ENCODE measurements around the gene CFDP1.
"Not testable (repeated sequence)": the region's sequence is repeated elsewhere in the genome, so short reads cannot be mapped to it uniquely, and the experiment has no call there.

Gene CFDP1

DNA sequence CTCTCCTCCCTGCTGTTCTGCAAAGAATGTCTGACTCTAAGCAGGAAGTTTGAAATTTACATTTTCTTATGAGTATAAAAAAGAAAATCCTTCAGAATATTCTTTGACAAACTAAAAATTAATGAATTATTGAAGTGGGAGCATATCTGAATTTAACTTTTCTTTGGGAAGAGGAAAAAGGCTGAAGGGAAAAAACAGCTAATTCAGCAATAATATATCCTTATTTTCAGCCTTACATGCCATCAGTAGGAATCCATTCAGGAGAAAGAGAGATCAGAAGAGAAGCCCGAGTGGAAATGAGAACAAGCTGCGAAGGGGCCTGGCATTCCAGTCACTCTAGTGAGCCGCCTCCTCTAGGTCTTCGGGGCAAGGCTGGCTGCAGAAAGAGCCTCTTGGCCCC lies 140.1 kb downstream of the CFDP1 start:
- no peak for DNase-seq (ENCODE audit: low read depth)

DNA sequence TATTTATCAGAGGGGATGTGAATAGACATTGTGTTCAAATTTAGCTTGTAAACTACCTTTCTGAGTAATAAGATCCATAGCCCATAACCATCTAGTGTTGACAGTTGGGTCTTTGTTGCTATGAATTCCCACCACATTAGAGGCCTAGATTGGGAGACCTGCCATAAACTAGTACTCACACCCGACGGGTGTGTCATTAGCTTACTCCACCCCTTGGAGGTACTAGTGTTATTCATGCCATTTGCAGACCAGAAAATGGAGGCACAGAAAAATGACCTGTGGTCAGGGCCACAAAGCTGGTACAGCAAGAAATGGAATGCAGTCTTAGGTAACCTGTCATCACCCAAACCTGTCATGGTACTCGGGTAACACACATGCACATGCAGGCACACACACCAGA lies 140.6 kb downstream of the CFDP1 start:
- DNase-seq (ENCODE audit: low read depth), result no peak

DNA sequence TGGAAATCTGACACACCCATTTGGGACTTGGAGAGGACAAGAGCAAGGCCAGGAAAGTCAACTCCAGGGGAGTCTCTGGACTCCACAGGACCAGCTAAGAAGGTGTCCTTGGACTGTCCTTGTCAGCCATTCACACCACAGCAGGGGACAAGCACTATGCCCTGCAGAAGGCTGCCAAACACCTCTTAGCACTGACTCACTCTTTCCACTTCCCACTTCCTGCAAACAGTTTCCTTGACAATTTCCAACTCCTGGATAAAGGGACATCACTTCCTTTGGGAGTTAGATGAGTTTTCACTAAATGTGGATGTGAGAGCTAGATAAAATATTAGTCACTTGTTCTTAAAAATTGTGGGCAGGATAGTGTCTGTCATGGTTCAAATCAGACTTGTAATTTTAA lies 144.1 kb downstream of the CFDP1 start:
- no peak for DNase-seq (ENCODE audit: low read depth)

DNA sequence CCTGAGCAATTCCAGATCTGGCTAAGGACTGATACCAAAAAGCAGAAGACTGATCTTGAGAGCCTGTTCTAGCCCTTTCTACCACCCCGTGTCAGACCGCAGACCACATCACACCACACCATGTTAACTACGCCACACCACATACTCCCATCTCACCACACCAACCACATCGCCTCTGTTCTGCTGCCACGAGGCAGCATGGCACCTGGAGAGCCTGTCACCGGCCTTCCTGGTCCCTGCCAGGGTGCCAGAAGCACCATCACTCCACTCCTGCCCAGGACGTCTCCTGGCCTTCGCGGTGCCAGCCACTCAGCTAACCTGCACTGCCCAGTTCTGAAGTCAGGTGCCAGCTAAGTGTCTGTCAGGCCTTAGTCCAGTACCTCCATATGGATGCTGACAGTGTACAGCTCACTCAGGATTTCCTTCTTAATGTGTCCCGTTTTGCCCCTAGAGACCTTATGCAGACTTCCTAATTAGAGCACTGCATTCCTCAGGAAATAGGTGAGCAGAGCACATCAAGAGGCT lies 144.6 kb downstream of the CFDP1 start:
- peak; percentile 22 for DNase-seq (ENCODE audit: low read depth)

DNA sequence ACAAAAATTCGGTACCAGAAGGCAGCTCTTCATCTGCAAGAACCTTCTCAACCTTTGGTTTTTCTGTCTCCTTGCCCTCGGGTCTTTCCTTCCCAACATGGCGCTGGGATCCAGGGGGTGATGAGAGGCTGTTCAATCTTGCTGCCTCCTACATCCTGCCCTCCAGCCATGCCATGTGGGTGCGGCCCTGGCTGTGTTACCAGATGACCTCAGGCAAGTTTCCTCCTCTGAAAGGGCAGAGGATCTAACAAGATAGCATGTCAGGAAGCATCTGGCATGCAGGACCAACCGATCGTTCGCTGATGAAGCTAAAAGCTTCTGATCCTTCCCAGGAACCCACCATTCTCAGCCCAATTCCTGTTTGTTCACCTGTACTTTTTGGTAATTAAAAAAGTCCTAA lies 145.1 kb downstream of the CFDP1 start:
- no peak for DNase-seq (ENCODE audit: low read depth)

DNA sequence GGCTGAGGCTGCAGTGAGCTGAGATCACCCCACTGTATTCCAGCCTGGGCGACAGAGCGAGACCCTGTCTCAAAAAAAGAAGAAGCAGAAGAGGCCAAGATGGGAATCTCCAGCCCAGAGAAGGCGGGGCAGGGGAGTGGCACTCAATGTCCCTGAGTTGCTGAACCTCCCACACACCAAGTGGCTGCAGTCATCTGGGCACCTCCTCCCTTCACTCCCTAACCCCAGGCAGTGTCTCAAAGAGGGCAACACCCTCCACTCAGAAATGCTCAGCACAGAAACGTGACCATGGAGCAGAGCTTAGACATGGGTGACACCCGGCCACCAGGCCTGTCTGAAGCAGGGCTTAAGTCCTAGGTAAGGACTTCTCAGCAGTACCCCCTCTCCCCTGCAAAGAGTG lies 145.6 kb downstream of the CFDP1 start:
- no peak for DNase-seq (ENCODE audit: low read depth)

DNA sequence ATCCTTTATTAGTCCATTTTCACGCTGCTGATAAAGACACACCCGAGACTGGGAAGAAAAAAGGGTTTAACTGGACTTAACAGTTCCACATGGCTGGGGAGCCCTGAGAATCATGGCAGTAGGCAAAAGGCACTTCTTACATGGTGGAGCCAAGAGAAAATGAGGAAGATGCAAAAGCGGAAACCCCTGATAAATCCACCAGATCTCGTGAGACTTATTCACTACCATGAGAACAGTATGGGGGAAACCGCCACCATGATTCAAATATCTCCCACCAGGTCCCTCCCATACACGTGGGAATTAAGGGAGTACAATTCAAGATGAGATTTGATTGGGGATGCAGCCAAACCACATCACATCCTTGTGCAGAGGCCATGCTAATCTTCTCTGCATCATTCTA lies 146.9 kb downstream of the CFDP1 start:
- DNase-seq (ENCODE audit: low read depth), result no peak

DNA sequence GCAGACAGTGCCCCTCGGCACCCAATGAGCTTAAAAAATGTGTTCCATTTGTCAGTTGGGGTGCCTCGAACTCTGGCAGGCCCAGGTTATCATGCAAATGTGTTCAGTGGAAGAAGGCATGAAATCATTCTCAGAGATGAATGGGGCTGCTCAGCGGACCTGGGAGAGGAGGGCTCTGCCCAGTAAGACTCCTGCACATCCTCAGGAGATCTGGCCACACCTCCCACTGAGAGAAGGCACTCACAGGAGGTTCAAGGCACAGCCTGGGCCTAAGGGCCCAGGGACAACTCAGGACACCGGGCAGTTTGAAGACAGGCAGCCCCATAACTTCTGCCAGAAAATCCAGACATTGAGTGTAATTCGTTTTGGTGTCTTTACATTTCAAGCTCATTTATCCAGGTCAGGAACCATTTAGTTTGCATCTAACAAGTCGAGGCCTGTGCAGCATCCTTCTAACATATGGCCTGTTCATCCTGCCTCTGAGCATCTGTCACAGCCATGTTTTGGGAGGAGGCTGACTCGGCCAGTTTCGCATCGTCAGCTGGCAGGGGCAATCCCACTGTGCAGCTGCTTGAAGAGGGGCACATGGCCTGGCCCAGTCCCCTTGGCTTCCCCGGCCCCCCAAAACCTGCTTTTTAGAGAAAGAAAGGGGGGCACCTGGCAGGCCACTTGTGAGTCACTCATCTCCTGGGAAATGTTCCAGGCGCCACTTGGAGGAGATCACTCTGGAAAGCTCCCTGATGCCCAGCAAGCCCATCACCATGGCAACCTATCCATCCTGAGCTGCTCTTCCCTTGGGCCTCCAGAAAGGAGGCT lies 150.6 kb downstream of the CFDP1 start:
- no peak for DNase-seq (ENCODE audit: low read depth)

DNA sequence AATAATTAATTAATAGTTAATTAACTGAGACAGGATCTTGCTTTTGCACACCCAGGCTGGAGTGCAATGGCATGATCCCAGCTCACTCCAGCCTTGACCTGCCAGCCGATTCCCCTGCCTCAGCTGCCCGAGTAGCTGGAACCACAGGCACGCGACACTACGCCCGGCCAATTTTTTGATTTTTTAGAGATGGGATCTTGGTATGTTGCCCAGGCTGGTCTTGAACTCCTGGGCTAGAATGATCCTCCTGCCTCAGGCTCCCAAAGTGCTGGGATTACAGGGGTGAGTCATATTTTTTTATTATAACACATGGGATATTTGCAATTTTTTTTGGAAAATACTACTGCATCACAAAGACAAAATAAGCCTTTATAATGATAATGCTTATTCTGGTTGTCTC lies 151.5 kb downstream of the CFDP1 start:
- DNase-seq (ENCODE audit: low read depth), result no peak

DNA sequence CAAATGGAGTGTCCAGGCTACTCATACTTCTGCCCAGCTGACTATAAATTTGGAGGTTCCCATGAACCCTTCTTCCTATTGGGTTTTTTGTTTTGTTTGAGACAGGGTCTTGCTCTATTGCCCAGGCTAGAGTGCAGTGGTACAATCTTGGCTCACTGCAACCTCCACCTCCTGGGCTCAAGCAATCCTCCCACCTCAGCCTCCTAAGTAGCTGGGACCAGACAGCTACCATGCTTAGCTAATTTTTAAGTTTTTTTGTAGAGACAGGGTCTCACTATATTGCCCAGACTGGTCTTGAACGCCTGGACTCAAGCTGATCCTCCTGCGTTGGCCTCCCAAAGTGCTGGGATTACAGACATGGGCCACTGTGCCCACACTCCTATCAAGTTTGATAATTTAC lies 152.3 kb downstream of the CFDP1 start:
- DNase-seq (ENCODE audit: low read depth), result not testable (repeated sequence)

DNA sequence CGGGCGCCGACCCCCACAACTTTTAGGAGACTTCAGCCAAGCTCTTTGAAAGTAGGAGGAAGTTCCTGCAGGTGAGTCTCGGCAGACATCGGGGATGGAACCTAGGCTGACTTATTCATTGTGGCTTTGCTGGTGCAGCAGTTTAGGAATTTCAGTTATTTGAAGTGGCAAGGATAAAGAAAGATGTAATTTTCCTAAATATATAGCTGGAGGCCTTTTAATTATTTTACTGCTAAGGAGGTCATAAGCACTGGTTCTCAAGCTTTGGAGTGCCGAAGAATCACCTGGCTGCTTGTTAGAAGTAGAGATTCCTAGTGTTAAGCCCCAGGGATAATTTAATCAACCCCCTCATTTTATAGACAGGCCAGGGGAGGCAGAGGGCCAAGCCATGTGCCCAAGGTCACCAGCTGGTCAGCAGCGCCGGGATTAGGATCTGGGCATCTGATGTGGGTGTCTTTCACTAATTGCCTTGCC lies 152.9 kb downstream of the CFDP1 start:
- no peak for DNase-seq (ENCODE audit: low read depth)

DNA sequence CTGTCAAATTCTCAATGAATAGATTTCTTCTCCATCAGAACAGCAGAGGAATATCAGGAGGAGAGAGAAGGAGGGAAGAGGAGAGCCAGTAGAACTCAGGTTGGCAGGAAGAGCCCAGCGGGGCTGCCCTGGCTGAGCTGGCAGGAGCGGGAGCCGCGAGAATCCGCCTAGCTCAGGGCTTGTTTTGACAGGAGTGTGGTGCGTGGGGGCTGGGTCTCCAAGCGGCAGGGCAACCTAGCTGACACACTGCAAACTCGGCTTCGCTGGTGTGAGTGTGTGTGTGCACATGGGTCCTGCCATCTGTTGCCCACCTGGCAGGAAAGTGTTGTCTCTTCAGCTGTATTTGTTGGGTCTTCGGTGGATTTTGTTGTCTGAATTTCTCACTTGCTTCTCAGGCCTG lies 154.0 kb downstream of the CFDP1 start:
- DNase-seq (ENCODE audit: low read depth), result no peak

DNA sequence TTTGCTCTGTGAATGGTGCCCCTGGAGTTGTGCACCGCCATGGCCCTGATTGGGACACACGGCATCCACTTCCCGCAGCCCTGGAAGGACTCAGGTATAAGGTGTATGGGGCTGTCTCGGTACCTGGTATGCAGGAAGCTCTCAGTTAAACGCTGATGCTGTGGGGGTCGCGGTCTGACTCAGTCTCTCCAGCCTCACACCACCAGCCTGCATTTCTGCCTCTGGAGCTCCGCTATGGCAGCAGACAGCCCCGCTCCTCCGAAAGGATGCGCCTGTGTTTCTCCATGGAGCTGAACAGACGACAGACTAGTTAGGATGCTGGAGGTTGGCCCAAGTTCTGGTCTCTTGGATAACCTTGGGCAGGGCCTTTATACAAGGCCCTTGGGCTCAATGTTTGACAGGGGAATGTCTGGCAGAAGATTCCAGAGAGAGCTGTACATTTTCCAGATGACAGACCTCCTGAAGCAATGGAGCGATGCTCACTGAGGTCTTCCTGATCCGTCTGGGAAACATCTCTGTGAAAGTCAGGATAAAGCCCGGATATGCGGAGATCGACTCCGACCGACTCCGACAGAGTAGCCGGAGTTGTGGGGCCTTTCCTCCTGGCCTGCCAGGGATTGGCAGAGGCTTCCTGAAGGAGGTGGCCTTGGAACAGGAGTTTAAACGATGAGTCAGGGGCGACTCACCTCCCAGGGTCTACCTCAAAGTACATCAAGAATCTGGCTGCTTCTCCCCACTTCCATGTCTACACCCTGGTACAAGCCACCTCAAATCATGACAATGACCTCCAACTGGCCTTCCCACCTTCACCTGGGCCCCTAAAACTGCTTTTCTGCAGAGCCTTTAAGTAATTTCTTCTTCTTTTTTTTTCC lies 160.0 kb downstream of the CFDP1 start:
- no peak for DNase-seq (ENCODE audit: low read depth)

DNA sequence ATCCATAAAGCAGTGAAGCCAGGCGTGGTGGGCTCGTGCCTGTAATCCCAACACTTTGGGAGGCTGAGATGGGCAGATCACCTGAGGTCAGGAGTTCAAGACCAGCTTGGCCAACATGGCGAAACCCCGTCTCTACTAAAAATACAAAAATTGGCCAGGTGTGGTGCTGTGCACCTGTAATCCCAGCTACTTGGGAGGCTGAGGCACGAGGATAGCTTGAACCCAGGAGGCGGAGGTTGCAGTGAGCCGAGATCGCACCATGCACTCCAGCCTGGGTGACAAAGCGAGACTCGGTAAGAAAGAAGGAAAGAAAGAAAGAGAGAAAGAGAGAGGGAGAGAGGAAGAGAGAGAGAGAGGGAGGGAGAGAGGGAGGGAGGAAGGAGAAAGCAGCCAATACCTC lies 160.7 kb downstream of the CFDP1 start:
- DNase-seq (ENCODE audit: low read depth), result not testable (repeated sequence)

DNA sequence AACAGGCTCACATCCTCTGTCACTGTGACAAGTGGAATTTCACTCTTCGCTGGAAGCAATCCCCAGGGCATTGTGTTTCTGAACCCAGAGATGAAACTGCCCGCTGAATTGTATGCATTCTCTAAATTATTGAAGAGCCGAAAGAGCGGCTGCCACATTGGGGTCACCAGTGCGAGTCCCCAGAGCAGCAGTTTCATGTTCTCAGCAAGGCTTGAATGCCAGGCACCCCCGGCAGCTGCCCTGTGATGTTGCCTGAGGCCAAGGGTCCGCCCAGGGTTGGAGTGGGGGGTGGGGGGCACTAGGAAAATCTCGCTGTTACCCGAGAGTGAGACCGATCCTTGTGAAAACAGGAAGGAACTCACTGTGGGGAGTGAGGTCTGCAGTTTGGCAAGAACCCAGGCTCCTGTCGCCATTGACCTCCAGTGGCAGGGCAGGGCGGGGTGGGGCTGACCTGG lies 161.2 kb downstream of the CFDP1 start:
- no peak for DNase-seq (ENCODE audit: low read depth)

DNA sequence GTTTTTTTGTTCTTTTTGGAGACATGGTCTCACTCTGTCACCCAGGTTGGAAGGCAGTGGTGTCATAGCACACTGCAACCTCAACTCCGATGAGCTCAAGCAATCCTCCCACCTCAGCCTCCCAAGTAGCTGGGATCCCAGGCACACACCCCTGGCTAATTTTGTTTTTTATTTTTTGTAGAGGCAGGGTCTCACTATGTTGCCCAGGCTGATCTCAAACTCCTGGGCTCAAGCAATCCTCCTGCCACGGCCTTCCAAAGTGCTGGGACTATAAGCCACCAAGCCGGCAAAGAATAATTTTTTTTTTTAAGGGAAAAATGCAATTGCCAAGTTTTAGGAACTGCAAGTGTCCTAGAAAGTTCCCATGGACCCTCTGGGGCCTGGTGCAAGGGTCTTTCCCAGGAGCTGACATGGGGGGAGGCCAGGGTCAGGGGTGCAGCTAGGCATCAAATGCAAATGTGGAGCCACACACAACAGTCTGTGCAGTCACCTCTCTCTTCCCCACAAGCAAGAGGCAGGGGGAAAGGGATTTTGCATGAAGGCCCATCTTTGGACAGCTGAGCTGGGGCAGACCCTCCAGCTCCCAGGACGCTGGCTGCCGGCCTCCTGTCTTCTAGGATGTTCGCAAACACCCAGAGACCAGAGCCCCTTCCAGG lies 161.7 kb downstream of the CFDP1 start:
- DNase-seq (ENCODE audit: low read depth), result no peak

DNA sequence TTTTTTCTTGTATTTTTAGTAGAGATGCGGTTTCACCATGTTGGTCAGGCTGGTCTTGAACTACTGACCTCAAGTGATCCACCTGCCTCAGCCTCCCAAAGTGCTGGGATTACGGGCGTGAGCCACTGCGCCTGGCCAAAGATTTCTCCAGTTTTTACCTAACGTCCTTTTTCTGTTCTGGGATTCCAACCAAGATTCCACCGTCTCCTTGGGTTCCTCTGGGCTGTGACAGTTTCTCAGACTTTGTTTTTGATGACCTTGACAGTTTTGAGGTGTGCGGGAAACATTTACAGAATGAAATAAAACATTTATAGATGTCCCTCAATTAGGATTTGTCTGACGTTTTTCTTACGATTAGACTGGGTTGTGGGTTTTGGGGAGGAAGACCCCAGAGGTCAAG lies 163.9 kb downstream of the CFDP1 start:
- DNase-seq (ENCODE audit: low read depth), result not testable (repeated sequence)

DNA sequence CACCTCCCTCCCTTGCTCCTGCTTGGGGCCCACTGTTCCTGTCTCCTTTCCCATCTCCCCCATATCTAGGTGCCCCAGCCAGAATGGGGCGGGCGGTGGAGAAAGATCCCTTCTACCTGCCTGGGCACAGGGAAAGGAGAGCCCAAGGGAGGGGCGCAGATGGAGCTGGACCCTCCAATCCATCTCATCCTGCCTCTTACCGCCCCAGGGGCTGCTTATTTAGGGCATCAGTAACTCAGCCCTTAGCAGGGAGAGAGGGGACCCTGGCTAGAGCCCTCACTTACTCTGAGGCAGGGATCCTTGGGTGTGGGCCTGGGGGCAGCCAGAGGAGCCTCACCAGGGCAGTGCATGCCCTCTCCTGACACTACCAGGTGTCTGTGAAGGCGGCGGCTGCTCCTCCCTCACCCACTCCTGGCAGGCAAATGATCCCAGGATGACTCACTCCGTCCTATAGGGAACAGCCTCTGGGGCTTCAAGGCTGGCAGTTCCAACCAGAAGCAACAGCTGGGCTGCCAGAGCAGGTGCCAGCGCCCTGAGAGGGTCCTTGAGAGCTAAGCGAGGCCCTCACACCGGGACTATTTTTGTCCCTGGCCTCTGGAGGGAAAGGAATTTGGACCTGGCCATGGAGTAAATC lies 165.6 kb downstream of the CFDP1 start:
- no peak for DNase-seq (ENCODE audit: low read depth)

DNA sequence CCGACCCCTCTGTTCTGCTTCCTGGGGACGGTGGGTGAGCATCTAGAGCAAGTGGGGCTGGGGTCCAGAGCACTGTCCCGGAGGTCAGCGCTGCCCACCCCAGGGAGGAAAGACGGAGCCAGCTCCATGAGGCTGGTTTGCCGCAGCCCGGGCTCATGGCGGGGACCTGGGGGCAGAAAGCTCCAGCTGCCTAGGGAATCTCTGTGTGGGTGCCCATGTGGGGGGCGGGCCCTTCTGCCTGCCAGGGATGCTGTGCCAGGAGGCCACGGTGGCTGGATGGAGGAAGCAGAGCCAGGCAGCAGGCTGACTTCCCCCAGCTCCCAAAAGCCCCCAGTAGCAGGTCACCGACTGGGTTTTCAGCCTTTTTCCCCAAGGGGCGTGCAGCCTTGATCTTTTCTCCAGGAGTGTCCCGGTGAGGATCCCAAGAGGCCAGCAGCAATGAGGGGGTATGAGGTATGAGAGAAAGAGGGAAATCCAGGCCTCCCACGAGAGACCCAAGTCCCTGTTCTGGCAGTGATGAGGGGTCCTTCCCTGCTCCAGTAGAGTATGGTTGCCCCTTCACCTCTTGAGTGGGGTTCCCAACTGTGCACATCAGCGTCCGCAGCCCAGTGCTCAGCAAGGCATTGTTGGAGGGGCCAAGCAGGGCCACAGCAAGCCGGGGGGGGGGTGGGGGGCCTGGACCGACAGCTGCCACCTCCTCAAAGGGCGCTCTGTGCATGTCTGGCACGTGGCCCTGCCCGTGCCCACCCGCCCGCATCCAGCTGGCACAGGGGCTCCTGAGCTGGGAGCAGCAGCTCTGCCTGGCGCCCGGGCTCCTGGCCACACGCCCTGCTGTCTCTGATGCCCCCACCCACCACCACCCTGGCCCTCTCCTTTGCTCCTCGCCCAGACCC lies 166.3 kb downstream of the CFDP1 start:
- DNase-seq (ENCODE audit: low read depth), result no peak

DNA sequence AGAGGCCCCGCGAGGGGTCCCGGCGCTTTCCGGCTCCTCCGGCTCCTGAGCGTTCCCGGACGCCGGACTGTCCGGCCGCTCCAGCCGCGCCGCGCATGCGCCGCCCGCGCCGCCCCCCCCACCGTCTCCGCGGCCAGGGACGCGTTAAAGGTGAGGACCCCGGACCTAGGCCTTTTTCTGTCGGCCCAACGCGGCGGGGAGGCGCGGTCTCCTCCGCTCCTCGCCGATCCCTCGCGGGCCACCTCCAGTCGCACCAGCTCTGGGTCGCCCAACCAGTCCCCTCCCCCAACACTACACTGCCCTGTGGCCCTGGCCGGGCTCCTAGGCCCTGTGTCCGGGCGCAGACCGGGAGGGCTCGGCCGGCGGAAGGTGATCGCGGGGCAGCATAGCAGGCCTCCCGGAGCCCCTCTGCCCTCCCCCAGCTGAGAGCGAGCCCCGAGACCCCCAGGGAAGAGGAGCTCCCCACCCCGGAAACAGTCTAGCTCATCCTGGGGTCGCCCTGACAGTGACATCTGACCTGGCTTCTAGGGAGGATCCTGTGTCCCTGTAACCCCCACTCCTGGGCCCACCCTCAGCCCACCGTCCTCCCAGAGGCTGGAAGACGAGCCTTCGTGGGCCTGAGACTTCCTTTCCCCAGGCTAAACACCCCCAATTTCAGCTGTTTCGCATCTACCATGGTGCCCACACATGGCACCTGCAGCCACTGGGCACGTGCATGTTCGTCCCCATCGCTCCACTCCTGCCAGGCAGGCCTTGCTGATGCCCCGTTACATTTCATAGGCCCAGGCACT lies 167.2 kb downstream of the CFDP1 start:
- DNase-seq (ENCODE audit: low read depth), result no peak
